GM12878 (cell line): ENCODE results near the gene P3H2.

Source experiments
- CEBPB ChIP-seq, 2 experiments: fragments of 150-350 bp in 1 of 2; IDR thresholded peaks; 2 replicates each; pipeline ENCODE4 v1.6.1; 2012 to 2014; ENCODE audit warnings: low read depth in 2 of 2, low read length in 2 of 2, borderline replicate concordance in 1 of 2, inconsistent platforms in 1 of 2
- MEF2A ChIP-seq: IDR thresholded peaks from 2 replicates; pipeline ENCODE4 v1.6.1; 2011; ENCODE audit warnings: low read depth, mild to moderate bottlenecking, low read length, moderate library complexity; ENCODE audit not compliant: insufficient read depth
- NBN ChIP-seq: fragments of 450-650 bp; IDR thresholded peaks from 2 replicates; pipeline ENCODE4 v1.6.1; 2016
- POLR2A ChIP-seq: IDR thresholded peaks from 2 replicates; pipeline ENCODE4 v1.6.1; 2011; ENCODE audit warnings: low read depth, mild to moderate bottlenecking, low read length
- RAD21 ChIP-seq: IDR thresholded peaks from 2 replicates; pipeline ENCODE4 v1.6.1; 2011; ENCODE audit warnings: mild to moderate bottlenecking, low read depth, low read length, moderate library complexity; ENCODE audit not compliant: insufficient read depth
- SIN3A ChIP-seq: IDR thresholded peaks from 2 replicates; pipeline ENCODE4 v1.6.1; 2012; ENCODE audit warnings: low read depth, low read length, improper control_type of control experiment
- SRF ChIP-seq, 2 experiments: IDR thresholded peaks; 2 replicates each; pipeline ENCODE4 v1.6.1; 2011; ENCODE audit warnings: low read depth in 2 of 2, low read length in 2 of 2, mild to moderate bottlenecking in 1 of 2, moderate library complexity in 1 of 2
- TF ChIP-seq, protein P1 (sequence below), 3 experiments: IDR thresholded peaks in 2 of 3; conservative IDR thresholded peaks in 1 of 3; 2 replicates each; pipeline ENCODE4 v1.5.1; 2011; ENCODE audit warnings: low read depth in 3 of 3, low read length in 3 of 3, mild to moderate bottlenecking in 3 of 3, control low read depth in 2 of 3, moderate library complexity in 2 of 3, inconsistent platforms in 1 of 3, mixed read lengths in 1 of 3; ENCODE audit not compliant: control insufficient read depth in 2 of 3, insufficient read depth in 1 of 3; ENCODE audit errors: extremely low read depth in 1 of 3
- TF ChIP-seq, protein P2 (sequence below): IDR thresholded peaks from 2 replicates; pipeline ENCODE4 v1.6.1; 2012; ENCODE audit warnings: improper control_type of control experiment, low read depth, low read length; ENCODE audit not compliant: insufficient replicate concordance
- TF ChIP-seq, protein P3 (sequence below): fragments of 450-650 bp; IDR thresholded peaks from 2 replicates; pipeline ENCODE4 v1.6.1; 2017; ENCODE audit warnings: mild to moderate bottlenecking, low read depth, inconsistent platforms; ENCODE audit not compliant: poor library complexity, severe bottlenecking

DNA sequence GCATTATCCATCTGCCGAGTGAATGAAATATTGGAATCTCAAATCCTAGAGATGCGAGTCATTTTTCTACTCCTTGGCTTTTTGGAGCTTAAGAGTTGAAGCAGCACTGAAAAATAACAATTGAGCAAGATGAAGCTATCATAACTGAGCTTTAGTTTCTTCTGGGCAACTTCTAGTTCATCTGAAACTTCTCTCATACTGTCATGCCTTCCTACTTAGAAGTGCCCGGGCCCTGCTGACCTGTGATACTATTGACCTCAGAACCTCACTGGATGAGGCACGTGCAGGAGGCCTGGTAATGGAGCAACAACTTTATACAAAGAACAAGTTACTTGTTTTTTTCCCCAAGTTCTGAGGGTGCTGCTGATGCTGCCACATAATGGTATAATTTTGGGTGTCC, 48.5 kb upstream of the P3H2 start:
- TF ChIP-seq, protein P1, sequence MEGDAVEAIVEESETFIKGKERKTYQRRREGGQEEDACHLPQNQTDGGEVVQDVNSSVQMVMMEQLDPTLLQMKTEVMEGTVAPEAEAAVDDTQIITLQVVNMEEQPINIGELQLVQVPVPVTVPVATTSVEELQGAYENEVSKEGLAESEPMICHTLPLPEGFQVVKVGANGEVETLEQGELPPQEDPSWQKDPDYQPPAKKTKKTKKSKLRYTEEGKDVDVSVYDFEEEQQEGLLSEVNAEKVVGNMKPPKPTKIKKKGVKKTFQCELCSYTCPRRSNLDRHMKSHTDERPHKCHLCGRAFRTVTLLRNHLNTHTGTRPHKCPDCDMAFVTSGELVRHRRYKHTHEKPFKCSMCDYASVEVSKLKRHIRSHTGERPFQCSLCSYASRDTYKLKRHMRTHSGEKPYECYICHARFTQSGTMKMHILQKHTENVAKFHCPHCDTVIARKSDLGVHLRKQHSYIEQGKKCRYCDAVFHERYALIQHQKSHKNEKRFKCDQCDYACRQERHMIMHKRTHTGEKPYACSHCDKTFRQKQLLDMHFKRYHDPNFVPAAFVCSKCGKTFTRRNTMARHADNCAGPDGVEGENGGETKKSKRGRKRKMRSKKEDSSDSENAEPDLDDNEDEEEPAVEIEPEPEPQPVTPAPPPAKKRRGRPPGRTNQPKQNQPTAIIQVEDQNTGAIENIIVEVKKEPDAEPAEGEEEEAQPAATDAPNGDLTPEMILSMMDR (IDR thresholded peaks at IDR 0.05 in 2 of 3, conservative IDR thresholded peaks at IDR 0.05 in 1 of 3; ENCODE audit: control insufficient read depth in 2 of 3, extremely low read depth in 1 of 3, insufficient read depth in 1 of 3, low read depth in 3 of 3, low read length in 3 of 3) = no peak
- no peak for TF ChIP-seq RAD21
- TF ChIP-seq SRF (IDR thresholded peaks at IDR 0.05; ENCODE audit: low read depth in 2 of 2, low read length in 2 of 2) = no peak
- no peak for TF ChIP-seq POLR2A
- TF ChIP-seq, protein P2, sequence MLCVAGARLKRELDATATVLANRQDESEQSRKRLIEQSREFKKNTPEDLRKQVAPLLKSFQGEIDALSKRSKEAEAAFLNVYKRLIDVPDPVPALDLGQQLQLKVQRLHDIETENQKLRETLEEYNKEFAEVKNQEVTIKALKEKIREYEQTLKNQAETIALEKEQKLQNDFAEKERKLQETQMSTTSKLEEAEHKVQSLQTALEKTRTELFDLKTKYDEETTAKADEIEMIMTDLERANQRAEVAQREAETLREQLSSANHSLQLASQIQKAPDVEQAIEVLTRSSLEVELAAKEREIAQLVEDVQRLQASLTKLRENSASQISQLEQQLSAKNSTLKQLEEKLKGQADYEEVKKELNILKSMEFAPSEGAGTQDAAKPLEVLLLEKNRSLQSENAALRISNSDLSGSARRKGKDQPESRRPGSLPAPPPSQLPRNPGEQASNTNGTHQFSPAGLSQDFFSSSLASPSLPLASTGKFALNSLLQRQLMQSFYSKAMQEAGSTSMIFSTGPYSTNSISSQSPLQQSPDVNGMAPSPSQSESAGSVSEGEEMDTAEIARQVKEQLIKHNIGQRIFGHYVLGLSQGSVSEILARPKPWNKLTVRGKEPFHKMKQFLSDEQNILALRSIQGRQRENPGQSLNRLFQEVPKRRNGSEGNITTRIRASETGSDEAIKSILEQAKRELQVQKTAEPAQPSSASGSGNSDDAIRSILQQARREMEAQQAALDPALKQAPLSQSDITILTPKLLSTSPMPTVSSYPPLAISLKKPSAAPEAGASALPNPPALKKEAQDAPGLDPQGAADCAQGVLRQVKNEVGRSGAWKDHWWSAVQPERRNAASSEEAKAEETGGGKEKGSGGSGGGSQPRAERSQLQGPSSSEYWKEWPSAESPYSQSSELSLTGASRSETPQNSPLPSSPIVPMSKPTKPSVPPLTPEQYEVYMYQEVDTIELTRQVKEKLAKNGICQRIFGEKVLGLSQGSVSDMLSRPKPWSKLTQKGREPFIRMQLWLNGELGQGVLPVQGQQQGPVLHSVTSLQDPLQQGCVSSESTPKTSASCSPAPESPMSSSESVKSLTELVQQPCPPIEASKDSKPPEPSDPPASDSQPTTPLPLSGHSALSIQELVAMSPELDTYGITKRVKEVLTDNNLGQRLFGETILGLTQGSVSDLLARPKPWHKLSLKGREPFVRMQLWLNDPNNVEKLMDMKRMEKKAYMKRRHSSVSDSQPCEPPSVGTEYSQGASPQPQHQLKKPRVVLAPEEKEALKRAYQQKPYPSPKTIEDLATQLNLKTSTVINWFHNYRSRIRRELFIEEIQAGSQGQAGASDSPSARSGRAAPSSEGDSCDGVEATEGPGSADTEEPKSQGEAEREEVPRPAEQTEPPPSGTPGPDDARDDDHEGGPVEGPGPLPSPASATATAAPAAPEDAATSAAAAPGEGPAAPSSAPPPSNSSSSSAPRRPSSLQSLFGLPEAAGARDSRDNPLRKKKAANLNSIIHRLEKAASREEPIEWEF = no peak
- no peak for TF ChIP-seq CEBPB (IDR thresholded peaks at IDR 0.05; ENCODE audit: borderline replicate concordance in 1 of 2, low read depth in 2 of 2, low read length in 2 of 2)
- TF ChIP-seq MEF2A = no peak
- TF ChIP-seq NBN = no peak
- no peak for TF ChIP-seq SIN3A
- TF ChIP-seq, protein P3, sequence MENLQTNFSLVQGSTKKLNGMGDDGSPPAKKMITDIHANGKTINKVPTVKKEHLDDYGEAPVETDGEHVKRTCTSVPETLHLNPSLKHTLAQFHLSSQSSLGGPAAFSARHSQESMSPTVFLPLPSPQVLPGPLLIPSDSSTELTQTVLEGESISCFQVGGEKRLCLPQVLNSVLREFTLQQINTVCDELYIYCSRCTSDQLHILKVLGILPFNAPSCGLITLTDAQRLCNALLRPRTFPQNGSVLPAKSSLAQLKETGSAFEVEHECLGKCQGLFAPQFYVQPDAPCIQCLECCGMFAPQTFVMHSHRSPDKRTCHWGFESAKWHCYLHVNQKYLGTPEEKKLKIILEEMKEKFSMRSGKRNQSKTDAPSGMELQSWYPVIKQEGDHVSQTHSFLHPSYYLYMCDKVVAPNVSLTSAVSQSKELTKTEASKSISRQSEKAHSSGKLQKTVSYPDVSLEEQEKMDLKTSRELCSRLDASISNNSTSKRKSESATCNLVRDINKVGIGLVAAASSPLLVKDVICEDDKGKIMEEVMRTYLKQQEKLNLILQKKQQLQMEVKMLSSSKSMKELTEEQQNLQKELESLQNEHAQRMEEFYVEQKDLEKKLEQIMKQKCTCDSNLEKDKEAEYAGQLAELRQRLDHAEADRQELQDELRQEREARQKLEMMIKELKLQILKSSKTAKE = no peak
